NOMO-1 treated with DMSO at 0.1 percent for 48 hours (cell line): ENCODE results near the gene CARMIL3.

ENCODE experiments used
- DNase-seq: peaks from one replicate; lab custom pipeline; 2025; ENCODE audit not compliant: unreplicated experiment; lab: John Stamatoyannopoulos, UW

CARMIL3 gene

GRCh38 chr14:24060443-24060842 lies 8.6 kb downstream of the CARMIL3 start:
- no peak for DNase-seq

GRCh38 chr14:24060984-24061913 lies 9.4 kb downstream of the CARMIL3 start:
- DNase-seq: no peak

- DNase-seq: no peak
Measured at GRCh38 chr14:24062216-24062980, 10.6 kb downstream of the CARMIL3 start.

GRCh38 chr14:24063263-24063836 lies 11.5 kb downstream of the CARMIL3 start:
- no peak for DNase-seq

GRCh38 chr14:24064091-24064795 lies 12.4 kb downstream of the CARMIL3 start:
- DNase-seq: no peak

GRCh38 chr14:24064856-24065255 lies 13.0 kb downstream of the CARMIL3 start:
- DNase-seq: no peak

GRCh38 chr14:24065408-24065807 lies 13.6 kb downstream of the CARMIL3 start:
- no peak for DNase-seq

- DNase-seq: no peak
Measured at GRCh38 chr14:24066496-24067132, 14.8 kb downstream of the CARMIL3 start.

GRCh38 chr14:24067133-24068082 lies 15.6 kb downstream of the CARMIL3 start:
- DNase-seq: no peak

- no peak for DNase-seq
Measured at GRCh38 chr14:24068711-24069410, 17.1 kb downstream of the CARMIL3 start.

- DNase-seq: no peak
Measured at GRCh38 chr14:24069411-24069735, 17.6 kb downstream of the CARMIL3 start.

- peak; percentile 26 for DNase-seq
Measured at GRCh38 chr14:24070285-24071143, 18.7 kb downstream of the CARMIL3 start.

- no peak for DNase-seq
Measured at GRCh38 chr14:24071144-24071697, 19.4 kb downstream of the CARMIL3 start, which contains the start of gene CPNE6. TSS of gene CPNE6 (plus strand) at chr14:24071562. CDS start at chr14:24072937, 1,375 bp downstream.

- no peak for DNase-seq
Measured at GRCh38 chr14:24071836-24072430, 20.1 kb downstream of the CARMIL3 start.

- no peak for DNase-seq
Measured at GRCh38 chr14:24072436-24072835, 20.6 kb downstream of the CARMIL3 start.

GRCh38 chr14:24072881-24073877 lies 21.4 kb downstream of the CARMIL3 start:
- DNase-seq: no peak
